Activated CD4-positive, alpha-beta memory T cell treated with anti-CD3 and anti-CD28 coated beads for 36 hours (primary cell): Measurements from ENCODE around the gene MEGF11. TPM values are rescaled to one million over a fixed set of nuclear protein-coding genes. Genes with fewer than 3 reads are reported as not detected.

Experiments used
- CTCF ChIA-PET: fragments of 350-600 bp; sonication (Branson Sonifier 250); formaldehyde crosslinking; loops from one replicate; lab custom pipeline; 2021; ENCODE audit warnings: antibody characterized with exemption, inconsistent platforms; lab: Charles Lee
- POLR2A ChIA-PET: fragments of 350-600 bp; sonication (Branson Sonifier 250); formaldehyde crosslinking; loops from one replicate; lab custom pipeline; 2021; ENCODE audit warnings: antibody characterized with exemption; lab: Charles Lee
- DNase-seq: peaks from one replicate; pipeline ENCODE4 v3.0.0-alpha.2; 2020
- H3K27ac Mint-ChIP-seq: one replicate; pipeline ENCODE4 v1.8.0; 2021; ENCODE audit warnings: mixed read lengths
- H3K27me3 Mint-ChIP-seq: one replicate; pipeline ENCODE4 v1.8.0; 2021; ENCODE audit warnings: mixed read lengths
- H3K36me3 Mint-ChIP-seq: one replicate; pipeline ENCODE4 v1.8.0; 2021; ENCODE audit warnings: mixed read lengths
- H3K4me1 Mint-ChIP-seq: one replicate; pipeline ENCODE4 v1.8.0; 2021; ENCODE audit warnings: low read depth, mixed read lengths
- H3K4me3 Mint-ChIP-seq: one replicate; pipeline ENCODE4 v1.8.0; 2021; ENCODE audit warnings: mild to moderate bottlenecking, mixed read lengths
- H3K9me3 Mint-ChIP-seq: one replicate; pipeline ENCODE4 v1.8.0; 2021; ENCODE audit warnings: mixed read lengths
- intact Hi-C: fragments of 100-400 bp; cut with micrococcal nuclease; formaldehyde crosslinking; loops from one replicate; pipeline ENCODE4 v1.15.1; 2023
- total RNA-seq, 2 experiments: library from RNA; stranded (reverse); gene quantifications; one replicate each; pipeline ENCODE4 v1.2.3, GENCODE V29; 2021

Gene MEGF11
- total RNA-seq, 2 experiments from 2014 or later: not detected

DNA sequence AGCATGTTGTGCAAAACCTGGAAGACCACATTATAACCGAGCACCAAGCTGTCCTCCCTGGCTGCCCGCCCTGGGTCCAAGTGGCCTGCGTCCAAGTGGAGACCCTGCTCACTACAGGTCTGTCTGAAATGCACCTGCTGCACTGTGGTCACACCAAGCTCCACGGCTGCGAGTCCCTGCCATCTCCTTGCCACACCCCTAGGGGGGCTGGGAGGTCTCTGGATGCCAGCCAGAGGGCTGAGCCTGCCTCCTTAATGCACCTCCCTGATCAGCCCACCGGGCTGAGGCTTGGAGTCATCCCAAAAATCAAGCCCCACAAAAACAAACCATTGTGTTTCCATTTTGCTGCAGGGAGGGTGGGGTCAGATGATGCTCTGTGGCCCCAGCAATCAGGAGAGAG, 187.1 kb downstream of the MEGF11 start:
- ChIA-PET POLR2A (no interaction called here), CTCF (no interaction called here)
- no peak overlapping the region for H3K4me3 Mint-ChIP-seq
- no peaks in the 10 kb centered on the region for H3K36me3 Mint-ChIP-seq
- intact Hi-C loops: no loop called here
- no peaks in the 10 kb centered on the region for H3K4me1 Mint-ChIP-seq
- H3K9me3 Mint-ChIP-seq: no peaks in the 10 kb centered on the region
- no peak for DNase-seq
- H3K27me3 Mint-ChIP-seq: peaks cover 2% of the 10 kb centered on the region
- no peak overlapping the region for H3K27ac Mint-ChIP-seq

DNA sequence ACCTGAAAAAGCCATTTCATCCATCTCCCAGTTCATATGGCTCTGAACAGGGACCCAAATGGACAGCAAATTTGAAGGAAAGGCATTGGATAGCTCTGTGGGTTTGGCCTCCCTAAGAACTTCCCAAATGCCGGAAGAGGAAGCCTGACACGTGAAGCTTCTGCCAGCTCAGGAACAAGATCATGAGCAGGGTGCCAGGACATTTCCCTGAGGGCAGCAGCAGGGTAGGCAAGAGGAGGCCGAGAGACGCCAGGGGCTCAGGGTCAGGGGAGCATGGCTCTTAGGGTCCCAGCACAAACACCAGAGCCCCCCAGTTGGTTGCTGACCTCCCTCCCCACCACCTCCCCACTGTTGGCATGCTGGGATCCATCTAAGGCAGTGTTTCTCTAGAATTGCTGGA, 187.5 kb downstream of the MEGF11 start:
- H3K36me3 Mint-ChIP-seq: no peaks in the 10 kb centered on the region
- ChIA-PET CTCF (no interaction called here), POLR2A (no interaction called here)
- intact Hi-C loops: no loop called here
- H3K4me3 Mint-ChIP-seq: no peak overlapping the region
- H3K27ac Mint-ChIP-seq: no peak overlapping the region
- H3K4me1 Mint-ChIP-seq: no peaks in the 10 kb centered on the region
- DNase-seq: no peak
- no peaks in the 10 kb centered on the region for H3K9me3 Mint-ChIP-seq
- peaks cover 2% of the 10 kb centered on the region for H3K27me3 Mint-ChIP-seq

DNA sequence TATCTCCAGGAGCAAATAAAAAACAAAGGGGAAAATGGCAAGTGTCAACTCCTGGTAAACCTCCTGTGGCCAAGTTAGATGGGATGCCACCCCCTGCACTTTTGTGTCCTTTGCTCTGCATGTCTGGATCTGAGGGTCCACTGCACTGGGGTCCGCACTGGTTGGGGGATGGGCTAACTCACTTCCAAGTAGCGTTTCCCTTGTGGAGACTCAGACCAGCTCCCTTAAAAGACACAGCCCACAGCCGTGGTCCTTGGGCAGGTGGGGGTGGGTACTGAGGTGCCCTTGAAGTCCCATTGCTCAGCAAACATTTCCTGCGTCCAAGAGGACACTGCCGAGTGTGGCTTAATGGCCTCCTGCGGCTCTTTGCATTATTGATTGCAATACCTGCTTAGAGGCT, 188.2 kb downstream of the MEGF11 start:
- Mint-ChIP-seq H3K4me1 (no peaks in the 10 kb centered on the region), H3K4me3 (no peak overlapping the region), H3K27ac (no peak overlapping the region), H3K27me3 (peaks cover 6% of the 10 kb centered on the region), H3K36me3 (no peaks in the 10 kb centered on the region), H3K9me3 (no peaks in the 10 kb centered on the region)
- ChIA-PET CTCF (no interaction called here), POLR2A (no interaction called here)
- no peak for DNase-seq
- intact Hi-C loops: no loop called here

- Mint-ChIP-seq H3K9me3 (no peaks in the 10 kb centered on the region), H3K27ac (no peak overlapping the region), H3K27me3 (peaks cover 7% of the 10 kb centered on the region), H3K4me3 (no peak overlapping the region), H3K36me3 (no peaks in the 10 kb centered on the region), H3K4me1 (no peaks in the 10 kb centered on the region)
- DNase-seq: no peak
- ChIA-PET CTCF (interaction anchor here (0.6 kb wide), 1 partner anchor 616 kb away, joined by 3 read pairs; no protein-coding TSS in a partner anchor), POLR2A (interaction anchor here (0.6 kb wide), 1 partner anchor 120 kb away, joined by 3 read pairs; no protein-coding TSS in a partner anchor)
- intact Hi-C loops: no loop called here
Observed at GRCh38 chr15:66063147-66063546, 190.4 kb downstream of the MEGF11 start.

DNA sequence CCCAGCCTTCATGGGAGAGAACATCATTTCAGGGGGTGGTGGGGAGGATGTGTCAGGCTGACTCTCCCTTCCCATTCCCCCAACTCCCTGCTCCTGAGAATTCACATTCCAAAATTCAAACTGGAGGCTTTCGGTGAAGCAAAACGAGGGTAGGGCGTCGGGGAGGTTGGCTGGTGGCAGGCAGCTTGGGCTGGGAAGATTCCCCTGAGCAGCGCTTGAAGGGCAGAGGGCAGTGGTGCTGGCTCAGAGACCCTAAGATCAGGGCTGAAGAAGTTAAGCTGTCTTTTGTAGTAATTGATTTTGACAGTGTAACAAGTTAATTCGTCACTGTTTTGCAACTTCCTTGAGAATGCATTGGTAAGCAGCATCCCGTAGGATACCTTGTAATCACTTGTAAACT, 196.5 kb downstream of the MEGF11 start:
- no peaks in the 10 kb centered on the region for H3K4me1 Mint-ChIP-seq
- POLR2A ChIA-PET: no interaction called here
- H3K27me3 Mint-ChIP-seq: peaks cover 5% of the 10 kb centered on the region
- H3K4me3 Mint-ChIP-seq: no peak overlapping the region
- H3K36me3 Mint-ChIP-seq: no peaks in the 10 kb centered on the region
- no peak overlapping the region for H3K27ac Mint-ChIP-seq
- DNase-seq: no peak
- CTCF ChIA-PET: no interaction called here
- no peaks in the 10 kb centered on the region for H3K9me3 Mint-ChIP-seq
- intact Hi-C loops: no loop called here

DNA sequence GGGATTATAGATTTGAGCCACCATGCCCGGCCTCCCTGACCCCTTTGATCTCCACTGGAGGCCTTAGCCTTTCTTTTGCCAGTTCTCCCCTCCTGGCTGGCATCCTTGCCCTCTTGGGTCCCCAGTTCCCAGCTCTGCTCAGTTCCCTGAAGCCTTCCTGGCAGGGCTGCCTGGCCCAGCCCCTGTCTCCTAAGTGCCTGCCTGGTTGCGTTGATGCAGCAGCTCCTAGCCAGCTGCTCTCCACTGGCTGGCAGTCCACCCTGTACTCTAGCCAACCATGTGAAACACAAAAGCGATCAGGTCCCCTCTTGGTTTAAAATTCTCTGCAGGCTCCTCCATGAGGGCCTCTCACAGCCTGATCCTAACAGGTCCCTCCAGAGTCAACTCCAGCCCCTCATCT, 199.6 kb downstream of the MEGF11 start:
- intact Hi-C loops: no loop called here
- Mint-ChIP-seq H3K27me3 (peaks cover 2% of the 10 kb centered on the region), H3K36me3 (no peaks in the 10 kb centered on the region), H3K27ac (no peak overlapping the region), H3K4me3 (no peak overlapping the region), H3K4me1 (no peaks in the 10 kb centered on the region), H3K9me3 (no peaks in the 10 kb centered on the region)
- CTCF ChIA-PET: no interaction called here
- POLR2A ChIA-PET: no interaction called here
- DNase-seq: no peak

DNA sequence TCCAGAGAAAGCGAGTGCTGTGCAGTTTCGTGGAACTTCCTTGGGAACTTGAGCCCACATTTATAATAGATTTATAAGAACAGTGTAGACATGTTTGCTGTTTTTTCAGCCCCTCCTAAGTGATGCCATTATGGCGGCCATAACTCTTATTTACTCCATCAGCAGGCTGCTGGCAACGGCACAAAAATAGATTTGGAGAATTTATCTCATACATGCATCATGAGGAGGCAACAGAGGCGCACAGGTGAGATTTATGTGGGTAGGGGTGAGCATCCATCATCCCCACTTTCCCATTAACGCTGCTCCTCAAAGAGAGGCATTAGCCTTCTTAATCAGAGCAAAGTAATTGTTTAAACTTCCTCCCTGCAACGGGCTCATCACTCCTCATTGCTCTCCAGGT, 201.7 kb downstream of the MEGF11 start:
- Mint-ChIP-seq H3K4me1 (no peaks in the 10 kb centered on the region), H3K4me3 (no peak overlapping the region)

GRCh38 chr15:66050264-66050663, 203.3 kb downstream of the MEGF11 start:
- no peak overlapping the region for H3K27ac Mint-ChIP-seq
- no peak overlapping the region for H3K4me3 Mint-ChIP-seq
- no peaks in the 10 kb centered on the region for H3K9me3 Mint-ChIP-seq
- no peaks in the 10 kb centered on the region for H3K36me3 Mint-ChIP-seq
- intact Hi-C loops: no loop called here
- ChIA-PET POLR2A (no interaction called here), CTCF (no interaction called here)
- DNase-seq: no peak
- no peaks in the 10 kb centered on the region for H3K27me3 Mint-ChIP-seq
- no peaks in the 10 kb centered on the region for H3K4me1 Mint-ChIP-seq

More for the DNA sequence above, 201.7 kb downstream of the MEGF11 start:
- no peaks in the 10 kb centered on the region for H3K27me3 Mint-ChIP-seq
- no peak overlapping the region for H3K27ac Mint-ChIP-seq
- no peaks in the 10 kb centered on the region for H3K9me3 Mint-ChIP-seq
- CTCF ChIA-PET: no interaction called here
- DNase-seq: no peak
- POLR2A ChIA-PET: no interaction called here
- H3K36me3 Mint-ChIP-seq: no peaks in the 10 kb centered on the region
- intact Hi-C loops: no loop called here

DNA sequence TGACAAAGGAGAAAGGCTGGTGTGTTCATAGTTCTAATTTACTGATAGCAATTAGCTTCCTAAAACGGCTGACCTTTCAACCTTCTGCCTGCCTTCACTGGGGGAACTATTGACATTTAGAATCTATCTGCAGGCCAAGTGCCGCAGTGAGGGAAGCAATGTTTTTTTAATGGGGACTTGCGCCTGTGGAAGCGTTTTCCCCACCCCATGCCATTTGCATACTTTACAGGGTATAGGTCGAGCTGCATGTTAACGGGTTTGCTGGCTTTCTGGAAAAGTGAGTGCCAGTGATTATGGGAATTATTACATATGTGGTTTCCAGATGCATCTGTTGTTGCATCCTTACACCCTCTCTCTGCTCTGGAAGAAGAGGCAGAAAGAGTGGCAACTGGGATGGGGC, 204.2 kb downstream of the MEGF11 start:
- POLR2A ChIA-PET: no interaction called here
- H3K27me3 Mint-ChIP-seq: no peaks in the 10 kb centered on the region
- no peaks in the 10 kb centered on the region for H3K4me1 Mint-ChIP-seq
- no peaks in the 10 kb centered on the region for H3K36me3 Mint-ChIP-seq
- no peak overlapping the region for H3K4me3 Mint-ChIP-seq
- no peak for DNase-seq
- no peaks in the 10 kb centered on the region for H3K9me3 Mint-ChIP-seq
- H3K27ac Mint-ChIP-seq: no peak overlapping the region
- CTCF ChIA-PET: no interaction called here
- intact Hi-C loops: no loop called here

- H3K27me3 Mint-ChIP-seq: peaks cover 5% of the 10 kb centered on the region
- CTCF ChIA-PET: no interaction called here
Observed at GRCh38 chr15:66047321-66048024, 206.1 kb downstream of the MEGF11 start.

DNA sequence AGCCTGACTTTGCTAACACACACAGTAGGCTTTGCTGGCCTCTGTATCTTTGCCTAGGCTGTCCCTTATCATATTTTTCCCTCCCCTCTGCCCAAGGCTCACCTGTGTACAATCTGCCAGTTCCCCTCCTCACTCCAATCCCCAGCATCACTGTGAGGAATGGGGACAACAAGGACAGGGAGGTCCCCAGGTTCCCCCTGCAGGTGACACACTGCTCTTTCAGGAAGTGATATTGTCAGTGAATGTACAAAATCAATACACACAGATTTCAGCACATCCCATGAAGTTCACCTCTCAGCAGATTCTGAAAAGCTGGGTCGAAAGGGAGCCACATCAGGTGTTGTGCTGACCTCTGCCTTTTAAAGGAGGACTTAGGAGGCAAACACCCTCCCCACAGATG, 206.8 kb downstream of the MEGF11 start:
- intact Hi-C loops: no loop called here
- ChIA-PET CTCF (no interaction called here), POLR2A (no interaction called here)
- H3K27ac Mint-ChIP-seq: no peak overlapping the region
- H3K4me3 Mint-ChIP-seq: no peak overlapping the region
- no peaks in the 10 kb centered on the region for H3K4me1 Mint-ChIP-seq
- H3K9me3 Mint-ChIP-seq: no peaks in the 10 kb centered on the region
- peaks cover 5% of the 10 kb centered on the region for H3K27me3 Mint-ChIP-seq
- DNase-seq: no peak
- H3K36me3 Mint-ChIP-seq: no peaks in the 10 kb centered on the region

More at GRCh38 chr15:66047321-66048024, 206.1 kb downstream of the MEGF11 start:
- Mint-ChIP-seq H3K4me1 (no peaks in the 10 kb centered on the region), H3K36me3 (no peaks in the 10 kb centered on the region), H3K27ac (no peak overlapping the region), H3K9me3 (no peaks in the 10 kb centered on the region), H3K4me3 (no peak overlapping the region)
- DNase-seq: no peak
- intact Hi-C loops: no loop called here
- POLR2A ChIA-PET: no interaction called here

DNA sequence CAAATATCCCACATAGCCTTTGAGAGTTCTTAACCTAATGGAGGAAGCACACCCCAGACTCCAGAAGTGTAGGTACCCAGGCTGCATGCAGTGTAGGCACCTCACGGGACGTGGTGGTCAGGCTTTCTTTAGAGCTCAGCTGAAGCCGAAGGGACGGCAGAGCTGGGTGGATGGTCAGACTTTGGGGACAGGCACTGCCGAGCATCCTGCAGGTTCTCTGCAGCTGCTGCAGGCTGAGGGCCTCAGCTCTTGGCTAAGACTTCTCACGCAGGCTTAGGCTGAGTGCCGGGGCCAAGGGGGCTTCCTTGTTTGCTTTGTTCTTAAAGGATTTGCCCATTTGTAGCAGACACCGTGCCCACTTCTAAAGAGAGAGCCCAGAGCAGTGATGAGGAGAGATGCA, 207.2 kb downstream of the MEGF11 start:
- H3K4me3 Mint-ChIP-seq: no peak overlapping the region
- H3K36me3 Mint-ChIP-seq: no peaks in the 10 kb centered on the region
- intact Hi-C loops: no loop called here
- H3K27me3 Mint-ChIP-seq: peaks cover 5% of the 10 kb centered on the region
- DNase-seq: no peak
- ChIA-PET POLR2A (no interaction called here), CTCF (no interaction called here)
- no peaks in the 10 kb centered on the region for H3K9me3 Mint-ChIP-seq
- no peak overlapping the region for H3K27ac Mint-ChIP-seq
- H3K4me1 Mint-ChIP-seq: no peaks in the 10 kb centered on the region

- H3K4me1 Mint-ChIP-seq: no peaks in the 10 kb centered on the region
- no peaks in the 10 kb centered on the region for H3K36me3 Mint-ChIP-seq
- ChIA-PET POLR2A (interaction anchor here (0.5 kb wide), 1 partner anchor 298 kb away, joined by 6 read pairs; no protein-coding TSS in a partner anchor), CTCF (no interaction called here)
- DNase-seq: no peak
- H3K9me3 Mint-ChIP-seq: no peaks in the 10 kb centered on the region
- intact Hi-C loops: no loop called here
- no peak overlapping the region for H3K4me3 Mint-ChIP-seq
- no peak overlapping the region for H3K27ac Mint-ChIP-seq
- peaks cover 5% of the 10 kb centered on the region for H3K27me3 Mint-ChIP-seq
Observed at GRCh38 chr15:66045542-66045941, 208.0 kb downstream of the MEGF11 start.
